ENCODE measurements around the gene PIGW.
A peak's percentile ranks its signal among the peaks of the same experiment; 100 is the strongest.
"Not testable (repeated sequence)": the region's sequence is repeated elsewhere in the genome, so short reads cannot be mapped to it uniquely, and the experiment has no call there.

The PIGW gene

GRCh38 chr17:36534840-36535668 is at the start of gene PIGW, which contains the start of gene MYO19:
PIGW (plus strand) TSS chr17:36534987; CDS start chr17:36537102, 2,115 bp downstream.
MYO19 (minus strand) TSS chr17:36534868; CDS start chr17:36532538, 2,330 bp downstream.
- peak; percentile 96 for DNase-seq (ENCODE audit: low spot score)

- peak; percentile 49 for DNase-seq (ENCODE audit: low spot score)
Measured at GRCh38 chr17:36485027-36485426, 49.8 kb upstream of the PIGW start.

- DNase-seq (ENCODE audit: low spot score) = peak; percentile 50
Measured at GRCh38 chr17:36485805-36486203, 49.0 kb upstream of the PIGW start.

GRCh38 chr17:36486204-36487194 is 48.3 kb upstream of the PIGW start, which contains the start of gene ZNHIT3:
ZNHIT3 (plus strand) TSS chr17:36486681; CDS start chr17:36486700, 19 bp downstream.
- DNase-seq (ENCODE audit: low spot score) = peak; percentile 96

GRCh38 chr17:36493956-36494355 is 40.8 kb upstream of the PIGW start:
- DNase-seq (ENCODE audit: low spot score) = no peak

GRCh38 chr17:36494674-36495073 is 40.1 kb upstream of the PIGW start:
- no peak for DNase-seq (ENCODE audit: low spot score)

GRCh38 chr17:36495076-36495578 is 39.7 kb upstream of the PIGW start:
- DNase-seq (ENCODE audit: low spot score) = no peak

GRCh38 chr17:36496018-36496789 is 38.6 kb upstream of the PIGW start:
- DNase-seq (ENCODE audit: low spot score) = peak; percentile 73

- DNase-seq (ENCODE audit: low spot score) = no peak
Measured at GRCh38 chr17:36498155-36498554, 36.6 kb upstream of the PIGW start.

GRCh38 chr17:36498560-36499300 is 36.1 kb upstream of the PIGW start:
- no peak for DNase-seq (ENCODE audit: low spot score)

GRCh38 chr17:36500745-36501225 is 34.0 kb upstream of the PIGW start:
- no peak for DNase-seq (ENCODE audit: low spot score)

GRCh38 chr17:36501351-36501750 is 33.4 kb upstream of the PIGW start:
- no peak for DNase-seq (ENCODE audit: low spot score)

GRCh38 chr17:36501963-36502362 is 32.8 kb upstream of the PIGW start:
- DNase-seq (ENCODE audit: low spot score) = no peak

GRCh38 chr17:36503456-36504155 is 31.2 kb upstream of the PIGW start:
- peak; percentile 40 for DNase-seq (ENCODE audit: low spot score)

GRCh38 chr17:36504156-36504545 is 30.6 kb upstream of the PIGW start:
- no peak for DNase-seq (ENCODE audit: low spot score)

- DNase-seq (ENCODE audit: low spot score) = no peak
Measured at GRCh38 chr17:36505171-36505570, 29.6 kb upstream of the PIGW start.

- no peak for DNase-seq (ENCODE audit: low spot score)
Measured at GRCh38 chr17:36506249-36506826, 28.4 kb upstream of the PIGW start.

GRCh38 chr17:36506831-36507230 is 28.0 kb upstream of the PIGW start:
- DNase-seq (ENCODE audit: low spot score) = no peak

- no peak for DNase-seq (ENCODE audit: low spot score)
Measured at GRCh38 chr17:36507266-36507665, 27.5 kb upstream of the PIGW start.

- DNase-seq (ENCODE audit: low spot score) = not testable (repeated sequence)
Measured at GRCh38 chr17:36508439-36508838, 26.3 kb upstream of the PIGW start.
